COLO668 (cell line): ENCODE data around the gene PDE6C.

Source experiments
- DNase-seq: peaks from one replicate; lab custom pipeline; 2025; ENCODE audit not compliant: unreplicated experiment; lab: John Stamatoyannopoulos, UW

The PDE6C gene

DNA sequence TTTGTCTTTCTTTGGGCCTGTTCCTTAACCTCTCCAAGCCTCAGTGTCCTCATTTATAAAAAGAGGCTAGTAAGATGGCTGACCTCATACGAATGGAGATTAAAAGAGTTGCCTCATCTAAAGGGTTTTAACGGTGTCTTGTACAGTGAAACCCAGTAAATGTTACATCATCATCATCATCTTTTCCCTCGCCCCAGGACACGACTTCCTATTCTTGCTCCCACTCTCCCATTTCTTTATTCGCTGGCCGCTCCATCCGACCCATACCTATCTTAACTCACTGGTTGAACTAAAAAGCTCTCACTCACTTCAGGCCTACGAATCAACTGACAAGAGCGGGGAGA, 89.5 kb downstream of the PDE6C start:
- no peak for DNase-seq

DNA sequence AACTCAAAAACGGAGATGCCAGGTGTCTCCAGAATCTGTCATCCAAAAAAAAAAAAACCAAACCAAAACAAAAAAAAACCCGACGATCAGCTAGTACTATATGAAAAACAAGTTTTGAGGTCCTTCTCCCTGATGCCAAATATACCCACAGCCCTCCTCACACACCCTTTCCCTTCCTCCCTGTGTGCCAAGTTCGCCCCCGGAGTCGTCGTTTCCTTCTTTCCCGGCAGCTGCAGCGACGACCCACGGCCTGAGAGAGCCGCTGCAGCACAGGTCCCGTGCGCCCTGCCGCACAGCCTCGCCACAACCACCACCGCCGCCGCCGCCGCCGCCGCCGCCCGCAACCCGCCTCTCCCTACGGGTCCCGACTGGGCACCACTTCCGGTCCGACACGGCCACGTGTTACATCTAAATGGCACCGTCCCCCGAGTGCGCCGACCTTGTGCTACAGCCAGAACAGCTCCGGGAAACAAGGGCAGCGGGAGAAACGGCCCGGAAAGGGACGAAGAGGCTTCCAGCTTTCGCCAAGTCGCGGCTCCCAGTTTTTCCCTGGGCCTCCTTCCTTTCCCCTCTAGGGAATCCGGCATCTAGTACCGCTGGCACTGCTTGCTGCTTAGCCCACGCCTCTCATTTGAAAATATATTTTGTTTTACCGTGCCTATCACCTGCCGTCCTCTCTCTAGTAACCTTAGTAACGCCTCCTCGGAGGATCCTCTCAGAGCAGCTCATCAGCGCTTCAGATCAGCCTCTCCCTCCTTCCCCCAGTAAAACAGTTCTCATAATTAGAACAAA, 90.1 kb downstream of the PDE6C start, which contains the start of gene FRA10AC1:
TSS of gene FRA10AC1 (minus strand) at position 383 of the 792 bp plus-strand sequence. CDS start 2,486 bp downstream, outside the sequence.
- DNase-seq: peak; percentile 85

DNA sequence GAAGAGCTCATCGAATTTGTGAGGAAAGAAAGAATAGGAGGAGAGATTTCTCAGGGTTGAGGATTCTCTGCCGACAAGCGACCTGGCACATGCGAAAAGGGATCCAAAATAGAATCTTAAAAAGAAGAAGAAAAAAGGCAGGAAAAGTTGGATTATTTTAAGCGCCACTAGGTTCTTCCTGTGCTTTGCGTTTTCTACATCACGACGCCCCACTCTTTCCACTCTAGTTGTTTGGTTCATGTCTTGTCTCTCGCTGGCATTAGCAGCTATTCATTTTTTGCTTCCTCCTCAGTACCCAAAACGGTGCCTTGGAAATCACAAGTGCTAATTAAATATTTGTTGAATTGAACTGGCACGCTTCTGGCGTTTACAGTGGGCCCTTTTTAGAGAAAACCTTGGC, 90.7 kb downstream of the PDE6C start:
- DNase-seq: peak; percentile 9

DNA sequence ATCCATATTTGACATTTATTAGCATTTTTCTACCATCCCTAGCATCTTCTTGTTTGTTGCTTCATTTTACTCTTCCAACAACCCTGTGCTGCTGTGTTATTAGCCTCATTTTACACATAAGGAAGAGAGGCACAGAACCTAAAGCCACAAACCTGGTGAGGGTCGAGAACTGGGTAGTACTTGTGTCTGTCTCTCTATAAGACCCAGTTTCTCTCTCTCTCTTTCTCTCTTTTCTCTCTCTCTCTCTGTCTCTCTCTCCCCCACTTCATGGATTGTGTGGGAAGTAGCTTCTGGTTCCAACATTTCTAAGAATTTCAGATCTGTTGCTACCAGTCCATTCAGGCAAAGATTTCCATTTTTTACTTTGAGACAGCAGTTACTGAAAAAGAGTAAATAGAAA, 91.5 kb downstream of the PDE6C start:
- no peak for DNase-seq

DNA sequence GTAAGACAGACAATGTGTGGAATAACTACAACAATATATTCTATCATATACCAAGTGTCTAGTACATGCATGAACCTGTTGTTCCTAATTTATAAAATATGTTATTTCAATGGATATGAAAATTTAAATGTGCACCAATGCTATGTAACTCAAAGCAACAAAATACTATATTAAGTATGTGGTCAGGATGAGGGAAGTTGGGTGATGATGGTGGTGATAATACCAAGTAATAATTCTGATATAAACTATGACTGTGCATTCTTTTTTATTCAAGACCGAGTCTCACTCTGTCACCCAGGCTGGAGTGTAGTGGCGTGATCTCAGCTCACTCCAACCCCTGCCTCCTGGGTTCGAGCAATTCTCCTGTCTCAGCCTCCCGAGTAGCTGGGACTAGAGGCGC, 92.1 kb downstream of the PDE6C start:
- no peak for DNase-seq

DNA sequence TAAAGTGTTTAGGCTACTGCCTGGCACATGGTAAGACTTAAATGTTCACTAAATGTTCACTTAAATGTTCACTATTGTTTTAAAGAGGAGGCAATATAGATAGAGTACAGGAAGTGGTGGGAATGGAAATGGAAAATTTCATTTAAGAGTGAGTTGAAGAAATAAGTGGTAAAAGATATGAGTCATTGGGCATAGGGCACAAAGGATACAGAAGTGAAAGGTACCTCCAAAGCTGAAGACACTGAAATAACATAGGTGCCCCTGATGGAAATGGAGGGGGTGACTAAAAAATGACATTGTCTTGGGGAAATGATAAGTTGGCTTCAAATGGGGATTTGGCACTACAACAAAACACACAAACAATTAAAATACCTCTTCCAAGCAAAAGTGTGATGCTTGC, 95.3 kb downstream of the PDE6C start:
- no peak for DNase-seq

DNA sequence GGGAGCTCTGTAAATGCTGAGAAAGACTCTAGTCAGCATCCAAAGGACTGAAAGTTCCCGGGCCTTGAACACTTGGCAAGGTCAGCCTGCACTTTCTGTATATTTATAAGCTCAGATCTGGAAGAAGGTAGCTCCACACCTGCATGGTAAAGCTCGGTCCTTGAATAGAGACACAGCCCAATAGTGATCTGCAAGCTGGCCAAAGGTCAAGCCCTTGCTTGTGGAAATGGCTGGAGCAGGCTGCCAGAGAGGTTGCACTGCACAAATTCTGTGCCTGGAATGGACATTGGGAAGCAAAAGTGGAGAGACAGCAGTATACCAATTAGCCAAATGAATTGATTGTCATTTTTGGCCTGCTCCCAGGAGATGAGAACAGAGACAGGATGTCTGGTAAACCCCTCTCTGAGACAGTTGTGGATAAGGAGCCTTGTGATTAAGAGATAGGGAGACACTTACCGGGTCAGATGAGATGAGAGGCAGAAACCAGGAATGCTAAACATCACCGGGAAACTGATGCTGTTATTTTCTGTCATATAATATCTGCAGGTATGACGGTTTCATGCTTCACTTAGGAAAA, 98.1 kb downstream of the PDE6C start:
- DNase-seq: no peak

DNA sequence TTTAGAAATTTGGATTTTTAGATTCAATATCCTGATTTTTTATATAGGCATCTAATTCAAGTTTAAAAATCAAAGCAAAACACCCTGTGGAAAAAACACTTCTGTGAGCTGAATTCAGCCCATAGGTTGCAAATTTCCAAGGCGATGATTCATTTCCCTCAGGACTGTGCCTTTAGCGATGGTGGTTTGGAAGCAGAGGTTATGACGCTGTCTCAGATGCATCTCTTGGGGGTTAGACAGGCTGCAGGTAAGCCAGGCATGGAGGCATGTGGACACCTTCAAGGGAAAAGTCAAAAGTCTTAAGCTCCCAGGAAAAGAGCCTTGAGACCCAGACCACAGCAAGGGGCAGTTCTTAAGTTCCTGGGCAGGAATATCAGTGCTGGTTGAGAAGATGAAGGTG, 99.6 kb downstream of the PDE6C start:
- no peak for DNase-seq

DNA sequence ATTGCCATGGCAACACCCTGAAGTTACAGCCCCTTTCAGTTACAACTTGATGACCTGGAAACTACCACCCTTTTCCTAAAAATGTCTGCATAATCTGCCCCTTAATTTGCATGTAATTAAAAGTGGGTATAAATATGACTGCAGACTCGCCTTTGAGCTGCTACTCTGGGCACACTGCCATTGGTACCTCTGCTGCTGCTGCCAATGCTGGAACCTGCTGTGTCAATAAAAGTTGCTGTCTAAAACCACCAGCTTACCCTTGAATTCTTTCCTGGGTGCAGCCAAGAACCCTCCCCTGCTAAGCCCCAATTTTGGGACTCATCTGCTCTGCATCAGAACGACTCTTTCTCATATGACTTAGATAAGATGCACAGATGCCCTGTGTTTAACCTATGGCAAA, 100.3 kb downstream of the PDE6C start:
- no peak for DNase-seq

DNA sequence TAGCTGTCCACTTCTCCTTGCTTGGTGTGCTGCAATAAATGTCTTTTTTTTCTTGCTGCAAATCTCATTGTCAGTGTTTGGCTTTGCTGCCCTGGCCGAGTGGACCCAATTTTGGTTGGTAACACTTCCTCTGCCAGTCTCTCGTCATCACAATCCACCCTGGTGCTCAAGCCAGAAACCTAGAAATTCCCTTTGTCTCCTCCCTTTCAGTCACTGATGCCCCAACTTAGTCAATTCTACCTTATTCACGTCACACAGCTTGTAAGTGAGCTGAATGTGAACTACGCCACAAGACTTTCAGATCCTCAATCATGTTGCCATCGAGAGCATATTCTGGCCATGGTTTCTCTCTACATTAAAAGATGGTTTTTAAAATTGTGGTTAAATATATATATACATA, 103.0 kb downstream of the PDE6C start:
- no peak for DNase-seq
